Ishikawa (cell line): Measurements from ENCODE around the gene STAMBPL1.

Experiments
- CEBPB ChIP-seq: IDR thresholded peaks from 2 replicates; pipeline ENCODE4 v1.6.1; 2012
- CREB1 ChIP-seq: IDR thresholded peaks from 2 replicates; pipeline ENCODE4 v1.6.1; 2012; ENCODE audit warnings: low read depth
- EGR1 ChIP-seq: IDR thresholded peaks from 2 replicates; pipeline ENCODE4 v1.6.1; 2012
- EP300 ChIP-seq: IDR thresholded peaks from 2 replicates; pipeline ENCODE4 v1.6.1; 2012; ENCODE audit warnings: borderline replicate concordance
- FOXM1 ChIP-seq: IDR thresholded peaks from 2 replicates; pipeline ENCODE4 v1.6.1; 2012; ENCODE audit warnings: low read depth, borderline replicate concordance
- NFIC ChIP-seq: IDR thresholded peaks from 2 replicates; pipeline ENCODE4 v1.6.1; 2012
- RAD21 ChIP-seq: IDR thresholded peaks from 2 replicates; pipeline ENCODE4 v1.6.1; 2012; ENCODE audit warnings: low read depth
- REST ChIP-seq: IDR thresholded peaks from 2 replicates; pipeline ENCODE4 v1.6.1; 2012; ENCODE audit warnings: low read depth, mild to moderate bottlenecking
- TAF1 ChIP-seq: IDR thresholded peaks from 2 replicates; pipeline ENCODE4 v1.6.1; 2012; ENCODE audit warnings: low read depth, mild to moderate bottlenecking
- TCF12 ChIP-seq: IDR thresholded peaks from 2 replicates; pipeline ENCODE4 v1.6.1; 2012; ENCODE audit warnings: low read depth
- TEAD4 ChIP-seq: IDR thresholded peaks from 2 replicates; pipeline ENCODE4 v1.6.1; 2012
- USF1 ChIP-seq: IDR thresholded peaks from 2 replicates; pipeline ENCODE4 v1.6.1; 2012
- YY1 ChIP-seq: IDR thresholded peaks from 2 replicates; pipeline ENCODE4 v1.6.1; 2012; ENCODE audit warnings: low read depth
- ZBTB7A ChIP-seq: IDR thresholded peaks from 2 replicates; pipeline ENCODE4 v1.6.1; 2012; ENCODE audit warnings: low read depth
- TF ChIP-seq, protein P1 (sequence below): IDR thresholded peaks from 2 replicates; pipeline ENCODE4 v1.6.1; 2012

The STAMBPL1 gene

GRCh38 chr10:88963318-88963717 is 83.3 kb downstream of the STAMBPL1 start:
- TF ChIP-seq FOXM1 (no peak), ZBTB7A (no peak), YY1 (no peak), REST (no peak), TAF1 (no peak), RAD21 (no peak), CEBPB (no peak), EGR1 (no peak), TEAD4 (no peak), NFIC (no peak), USF1 (no peak), EP300 (no peak), TCF12 (no peak), CREB1 (no peak)
- TF ChIP-seq, protein P1, sequence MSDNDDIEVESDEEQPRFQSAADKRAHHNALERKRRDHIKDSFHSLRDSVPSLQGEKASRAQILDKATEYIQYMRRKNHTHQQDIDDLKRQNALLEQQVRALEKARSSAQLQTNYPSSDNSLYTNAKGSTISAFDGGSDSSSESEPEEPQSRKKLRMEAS = no peak

DNA sequence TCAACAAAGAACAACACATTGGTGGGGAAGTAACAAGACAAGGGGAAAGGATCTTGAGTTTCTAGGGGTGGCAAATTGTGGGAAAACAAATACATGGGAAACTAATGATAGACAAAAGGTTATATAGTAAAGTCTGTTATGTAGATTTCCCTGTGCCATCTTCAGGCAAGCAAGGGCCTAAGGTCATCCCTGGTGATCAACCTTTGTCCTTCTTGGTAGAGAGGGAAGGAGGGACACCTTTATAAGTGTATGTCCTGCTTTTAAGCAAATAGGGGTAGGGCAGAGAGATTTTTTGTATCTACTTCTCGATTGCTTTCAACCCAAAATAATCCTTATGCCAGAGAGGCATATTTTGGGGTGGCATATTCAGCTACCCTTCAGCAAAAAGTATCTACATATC is 84.3 kb downstream of the STAMBPL1 start:
- TF ChIP-seq, protein P1 = no peak
- no peak for TF ChIP-seq USF1

DNA sequence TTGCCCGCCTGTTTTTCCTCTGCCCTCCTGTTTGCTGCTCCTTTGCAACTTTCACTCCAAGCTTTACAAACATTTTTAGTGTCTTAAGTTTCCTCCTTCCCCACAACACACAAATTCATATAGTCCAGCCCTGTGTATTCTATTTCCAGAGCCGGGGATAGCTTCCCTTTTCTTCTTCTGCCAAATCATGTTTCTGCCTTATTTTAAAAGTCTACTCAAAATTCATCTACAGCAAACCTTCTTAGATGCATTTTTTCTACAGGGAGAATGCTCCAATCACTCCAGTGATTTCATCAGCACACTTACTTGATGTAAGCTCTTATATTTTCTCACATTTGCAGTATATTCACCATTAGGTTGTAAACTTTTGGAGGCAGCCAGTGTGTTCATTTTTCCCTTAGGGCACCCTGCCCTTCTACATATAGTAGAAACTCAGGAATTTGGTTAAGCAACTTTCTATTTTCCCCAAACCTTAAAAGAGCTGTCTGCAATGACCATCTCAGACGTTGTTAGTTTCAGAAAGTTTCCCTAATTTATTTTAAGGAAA is 84.9 kb downstream of the STAMBPL1 start:
- TF ChIP-seq TAF1 (no peak), CREB1 (no peak), EP300 (no peak), NFIC (no peak), CEBPB (no peak), TCF12 (no peak), USF1 (no peak), YY1 (no peak), ZBTB7A (no peak), TEAD4 (no peak), FOXM1 (no peak), EGR1 (no peak), REST (no peak), RAD21 (no peak)
- TF ChIP-seq, protein P1 = no peak

GRCh38 chr10:88966797-88967196 is 86.8 kb downstream of the STAMBPL1 start:
- TF ChIP-seq ZBTB7A (no peak), CREB1 (no peak), TEAD4 (no peak)

DNA sequence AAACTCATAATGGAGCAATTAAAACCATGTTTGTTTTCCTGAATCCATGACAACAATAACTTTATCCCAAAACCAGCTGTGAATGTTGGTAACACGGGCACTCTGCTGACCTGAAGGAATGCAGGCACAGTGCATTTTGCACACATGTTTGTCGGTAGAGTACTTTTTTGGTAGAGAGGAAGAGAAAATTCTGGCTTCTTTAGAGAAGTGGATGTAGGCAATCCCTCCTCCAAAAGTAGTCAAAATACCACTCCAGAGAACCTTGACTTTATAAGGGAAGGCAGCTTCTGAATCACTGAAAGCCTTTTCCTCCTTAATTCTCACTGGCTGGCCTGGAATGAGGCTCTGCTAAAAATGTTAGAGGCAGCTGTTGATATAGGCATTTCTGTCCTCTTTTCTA is 88.3 kb downstream of the STAMBPL1 start:
- TF ChIP-seq REST = no peak
- TF ChIP-seq NFIC = no peak
- TF ChIP-seq RAD21 = no peak
- TF ChIP-seq CREB1 = no peak
- TF ChIP-seq YY1 = no peak
- no peak for TF ChIP-seq TCF12
- no peak for TF ChIP-seq FOXM1
- no peak for TF ChIP-seq USF1
- TF ChIP-seq, protein P1 = no peak
- TF ChIP-seq EP300 = no peak
- TF ChIP-seq TAF1 = no peak
- TF ChIP-seq ZBTB7A = no peak
- no peak for TF ChIP-seq CEBPB
- TF ChIP-seq EGR1 = no peak
- TF ChIP-seq TEAD4 = no peak
